H9 (cell line): ENCODE results near the gene TRA2B. TPM values are rescaled to one million over a fixed set of nuclear protein-coding genes. Genes with fewer than 3 reads are reported as not detected.

Experiments
- DNase-seq: peaks from one replicate; pipeline ENCODE4 v3.0.0-alpha.2; 2017
- H2AFZ ChIP-seq: one replicate; pipeline ENCODE4 v1.6.1; 2013; ENCODE audit warnings: mild to moderate bottlenecking, low read length, control low read depth, moderate library complexity
- H2AK5ac ChIP-seq: 2 replicates; pipeline ENCODE4 v1.6.1; 2013; ENCODE audit warnings: low read length, control low read depth, mixed read lengths; ENCODE audit not compliant: insufficient read length
- H2BK120ac ChIP-seq: one replicate; pipeline ENCODE4 v1.6.1; 2013; ENCODE audit warnings: low read depth, mild to moderate bottlenecking, low read length, control low read depth, inconsistent platforms; ENCODE audit not compliant: poor library complexity, severe bottlenecking
- H2BK12ac ChIP-seq: 2 replicates; pipeline ENCODE4 v1.6.1; 2013; ENCODE audit warnings: low read length, control low read depth, mixed read lengths, low read depth; ENCODE audit not compliant: insufficient read length
- H2BK15ac ChIP-seq: 2 replicates; pipeline ENCODE4 v1.6.1; 2013; ENCODE audit warnings: low read depth, low read length, control low read depth
- H2BK20ac ChIP-seq: one replicate; pipeline ENCODE4 v1.6.1; 2013; ENCODE audit warnings: low read depth, mild to moderate bottlenecking, low read length, control low read depth, inconsistent platforms; ENCODE audit not compliant: poor library complexity, severe bottlenecking
- H2BK5ac ChIP-seq: 2 replicates; pipeline ENCODE4 v1.6.1; 2013; ENCODE audit warnings: low read length, control low read depth, mixed read lengths; ENCODE audit not compliant: insufficient read length
- H3K14ac ChIP-seq: 2 replicates; pipeline ENCODE4 v1.6.1; 2013; ENCODE audit warnings: low read length, control low read depth; ENCODE audit not compliant: insufficient read depth
- H3K18ac ChIP-seq: 2 replicates; pipeline ENCODE4 v1.6.1; 2013; ENCODE audit warnings: low read depth, mild to moderate bottlenecking, mixed read lengths, low read length, control low read depth; ENCODE audit not compliant: insufficient read length
- H3K23ac ChIP-seq: 2 replicates; pipeline ENCODE4 v1.6.1; 2013; ENCODE audit warnings: low read length, control low read depth, mixed read lengths, low read depth; ENCODE audit not compliant: insufficient read length
- H3K23me2 ChIP-seq: 2 replicates; pipeline ENCODE4 v1.6.1; 2013; ENCODE audit warnings: low read depth, mild to moderate bottlenecking, mixed read lengths, low read length, control low read depth; ENCODE audit not compliant: insufficient read length, poor library complexity, severe bottlenecking
- H3K27ac ChIP-seq: 2 replicates; pipeline ENCODE4 v1.5.1; 2013; ENCODE audit warnings: low read length, control low read depth, mixed read lengths, low read depth; ENCODE audit not compliant: insufficient read length
- H3K27me3 ChIP-seq: 2 replicates; pipeline ENCODE4 v1.6.1; 2013; ENCODE audit warnings: low read length, control low read depth, inconsistent platforms; ENCODE audit not compliant: insufficient read depth
- H3K4ac ChIP-seq: 2 replicates; pipeline ENCODE4 v1.6.1; 2013; ENCODE audit warnings: low read depth, mild to moderate bottlenecking, control low read depth, inconsistent platforms, low read length, moderate library complexity
- H3K4me1 ChIP-seq: 2 replicates; pipeline ENCODE4 v1.6.1; 2013; ENCODE audit warnings: low read length, control low read depth, inconsistent platforms; ENCODE audit not compliant: insufficient read depth
- H3K4me2 ChIP-seq: 2 replicates; pipeline ENCODE4 v1.6.1; 2013; ENCODE audit warnings: low read length, control low read depth, mixed read lengths; ENCODE audit not compliant: insufficient read length, insufficient read depth
- H3K56ac ChIP-seq: 2 replicates; pipeline ENCODE4 v1.6.1; 2013; ENCODE audit warnings: low read depth, mild to moderate bottlenecking, mixed read lengths, low read length, control low read depth; ENCODE audit not compliant: insufficient read length
- H3K79me1 ChIP-seq: 2 replicates; pipeline ENCODE4 v1.6.1; 2013; ENCODE audit warnings: low read depth, mild to moderate bottlenecking, moderate library complexity, low read length, control low read depth, inconsistent platforms; ENCODE audit not compliant: insufficient read depth, poor library complexity, severe bottlenecking
- H3K79me2 ChIP-seq: 2 replicates; pipeline ENCODE4 v1.6.1; 2013; ENCODE audit warnings: low read length, control low read depth, inconsistent platforms; ENCODE audit not compliant: insufficient read depth
- H3K9ac ChIP-seq: 2 replicates; pipeline ENCODE4 v1.6.1; 2013; ENCODE audit warnings: low read length, control low read depth, mixed read lengths; ENCODE audit not compliant: insufficient read length; ENCODE audit errors: extremely low read depth
- H3K9me3 ChIP-seq: one replicate; pipeline ENCODE4 v1.6.1; 2013; ENCODE audit warnings: low read depth, low read length, inconsistent platforms; ENCODE audit not compliant: control insufficient read depth
- H3T11ph ChIP-seq: one replicate; pipeline ENCODE4 v1.6.1; 2013; ENCODE audit warnings: mild to moderate bottlenecking, low read length, control low read depth, inconsistent platforms
- H4K20me1 ChIP-seq: one replicate; pipeline ENCODE4 v1.6.1; 2013; ENCODE audit not compliant: control insufficient read depth, insufficient read length, insufficient read depth
- H4K5ac ChIP-seq: 2 replicates; pipeline ENCODE4 v1.6.1; 2013; ENCODE audit warnings: low read depth, mild to moderate bottlenecking, mixed read lengths, low read length, control low read depth; ENCODE audit not compliant: insufficient read length
- H4K8ac ChIP-seq: replicated peaks from 2 replicates; pipeline ENCODE4 v1.6.1; 2013; ENCODE audit warnings: low read length, control low read depth, mixed read lengths, low read depth; ENCODE audit not compliant: insufficient read length
- H4K91ac ChIP-seq: 2 replicates; pipeline ENCODE4 v1.6.1; 2013; ENCODE audit warnings: low read depth, mild to moderate bottlenecking, moderate library complexity, mixed read lengths, low read length, control low read depth; ENCODE audit not compliant: insufficient read length
- H3K27ac Mint-ChIP-seq, 3 experiments: 2 replicates in 2 of 3; 3 replicates in 1 of 3; pipeline ENCODE4 v1.8.0; 2020 to 2021; ENCODE audit warnings: mixed read lengths in 3 of 3, mild to moderate bottlenecking in 1 of 3, moderate library complexity in 1 of 3
- H3K27me3 Mint-ChIP-seq: 2 replicates; pipeline ENCODE4 v1.8.0; 2021; ENCODE audit warnings: low read depth, mild to moderate bottlenecking, moderate library complexity, mixed read lengths
- H3K36me3 Mint-ChIP-seq, 3 experiments: 2 replicates in 2 of 3; 3 replicates in 1 of 3; pipeline ENCODE4 v1.8.0; 2020 to 2021; ENCODE audit warnings: low read depth in 3 of 3, mixed read lengths in 3 of 3; ENCODE audit not compliant: insufficient read depth in 1 of 3
- H3K4me1 Mint-ChIP-seq, 2 experiments: 2 replicates each; pipeline ENCODE4 v1.8.0; 2020; ENCODE audit warnings: mixed read lengths in 2 of 2
- H3K4me3 Mint-ChIP-seq, 2 experiments: 2 replicates in 1 of 2; 3 replicates in 1 of 2; pipeline ENCODE4 v1.8.0; 2020 to 2021; ENCODE audit warnings: mild to moderate bottlenecking in 2 of 2, mixed read lengths in 2 of 2, moderate library complexity in 1 of 2
- H3K9me3 Mint-ChIP-seq, 2 experiments: 2 replicates in 1 of 2; 3 replicates in 1 of 2; pipeline ENCODE4 v1.8.0; 2020; ENCODE audit warnings: mild to moderate bottlenecking in 2 of 2, mixed read lengths in 2 of 2, moderate library complexity in 1 of 2
- CTCF ChIP-seq: fragments of 200-600 bp; sonication (generic); conservative IDR thresholded peaks from 3 replicates; pipeline ENCODE4 v1.8.0; 2021; ENCODE audit warnings: antibody characterized with exemption, mild to moderate bottlenecking
- WGBS: extraction: QIAGEN DNeasy Blood & Tissue Kit; methylation state at CpG from one replicate; pipeline ENCODE4 v1.1.7; 2013; ENCODE audit warnings: missing lambda C conversion rate, low lambda C conversion rate, mixed read lengths; ENCODE audit not compliant: insufficient read length; ENCODE audit errors: extremely low coverage; 5-methylcytosine and 5-hydroxymethylcytosine counted together
- total RNA-seq: library from RNA; stranded (reverse); gene quantifications from 2 replicates; pipeline ENCODE4 v1.2.1, GENCODE V29; 2021

TRA2B gene
- total RNA-seq, 1 experiment from 2014 or later: 344 TPM

GRCh38 chr3:185984203-185984602 is 46.4 kb upstream of the TRA2B start:
- Histone ChIP-seq H2BK15ac (no peak overlapping the region), H3K56ac (no peak overlapping the region), H3K27ac (no peak overlapping the region), H3K27me3 (no peaks in the 10 kb centered on the region), H3K9ac (no peak overlapping the region), H2AFZ (no peak overlapping the region), H2BK12ac (no peak overlapping the region), H2BK5ac (no peak overlapping the region), H3T11ph (no peak overlapping the region), H3K23me2 (peaks cover 2% of the 10 kb centered on the region), H3K9me3 (no peaks in the 10 kb centered on the region), H3K14ac (no peak overlapping the region), H2BK120ac (no peak overlapping the region), H3K4ac (no peak overlapping the region), H4K91ac (no peak overlapping the region), H4K5ac (no peak overlapping the region), H3K18ac (no peak overlapping the region), H3K4me2 (no peak overlapping the region), H3K79me2 (no peaks in the 10 kb centered on the region), H2AK5ac (no peak overlapping the region), H3K4me1 (no peaks in the 10 kb centered on the region), H4K20me1 (no peaks in the 10 kb centered on the region), H3K23ac (no peak overlapping the region), H4K8ac (no peak overlapping the region), H2BK20ac (no peak overlapping the region), H3K79me1 (no peaks in the 10 kb centered on the region)
- peaks cover 2 to 7% of the 10 kb centered on the region in 2 experiments; a peak in 3 of 4 replicates for H3K4me1 Mint-ChIP-seq
- H3K9me3 Mint-ChIP-seq: no peaks in the 10 kb centered on the region; a peak in 1 of 5 replicates
- no peak overlapping the region for H3K4me3 Mint-ChIP-seq
- H3K27ac Mint-ChIP-seq: no peak overlapping the region
- H3K36me3 Mint-ChIP-seq: no peaks in the 10 kb centered on the region; a peak in 1 of 7 replicates
- H3K27me3 Mint-ChIP-seq: peaks cover 29% of the 10 kb centered on the region
- no peak for DNase-seq
- WGBS: no CpG with 5 or more reads among the region's 3 CpGs
- TF ChIP-seq CTCF: no peak
